A673 (cell line): ENCODE results near the gene IGLL5. TPM values are rescaled to one million over a fixed set of nuclear protein-coding genes. Genes with fewer than 3 reads are reported as not detected.
A peak's percentile ranks its signal among the peaks of the same experiment; 100 is the strongest.

Source experiments
- BruUV-seq: library from RNA; stranded (reverse); fragments of 400-500 nt; replicated peaks from 2 replicates; lab custom pipeline; 2021; lab: Mats Ljungman, UMichigan
- CTCF ChIA-PET: fragments of 300-600 bp; sonication (Branson Sonifier 250); formaldehyde crosslinking; loops from one replicate; lab custom pipeline; 2022; ENCODE audit warnings: antibody characterized with exemption; lab: Charles Lee
- POLR2A ChIA-PET: fragments of 300-600 bp; sonication (Branson Sonifier 250); formaldehyde crosslinking; loops from one replicate; lab custom pipeline; 2022; ENCODE audit warnings: antibody characterized with exemption; ENCODE audit not compliant: low non-redundant PET; lab: Charles Lee
- DNase-seq: peaks from one replicate; pipeline ENCODE4 v3.0.0-alpha.2; 2015; ENCODE audit warnings: low spot score
- H3K27ac ChIP-seq: fragments of 200-600 bp; sonication (generic); 2 replicates; pipeline ENCODE4 v1.5.1; 2016; ENCODE audit warnings: mixed run types, low read depth, mild to moderate bottlenecking, mixed read lengths, antibody characterized with exemption, low read length; ENCODE audit not compliant: poor library complexity, severe bottlenecking
- H3K27me3 ChIP-seq: fragments of 200-600 bp; sonication (generic); replicated peaks from 2 replicates; pipeline ENCODE4 v1.6.1; 2017; ENCODE audit warnings: mixed run types, low read depth, mild to moderate bottlenecking, mixed read lengths, antibody characterized with exemption, low read length; ENCODE audit not compliant: insufficient read depth, poor library complexity
- H3K36me3 ChIP-seq: fragments of 200-600 bp; sonication (generic); 2 replicates; pipeline ENCODE4 v1.6.1; 2016; ENCODE audit warnings: mixed run types, mild to moderate bottlenecking, mixed read lengths, antibody characterized with exemption, low read length; ENCODE audit not compliant: insufficient read depth, poor library complexity, severe bottlenecking
- H3K4me1 ChIP-seq: fragments of 200-600 bp; sonication (generic); 2 replicates; pipeline ENCODE4 v1.6.1; 2017; ENCODE audit warnings: mixed run types, mild to moderate bottlenecking, mixed read lengths, antibody characterized with exemption, low read length; ENCODE audit not compliant: insufficient read depth, poor library complexity, severe bottlenecking
- H3K4me3 ChIP-seq: fragments of 200-600 bp; sonication (generic); 2 replicates; pipeline ENCODE4 v1.5.1; 2016; ENCODE audit warnings: low read depth, mixed run types, mild to moderate bottlenecking, mixed read lengths, low read length; ENCODE audit not compliant: poor library complexity, severe bottlenecking
- H3K9me3 ChIP-seq: fragments of 200-600 bp; sonication (generic); 2 replicates; pipeline ENCODE4 v1.6.1; 2016; ENCODE audit warnings: mixed run types, low read depth, mild to moderate bottlenecking, mixed read lengths, antibody characterized with exemption, low read length; ENCODE audit not compliant: poor library complexity, severe bottlenecking
- CTCF ChIP-seq: fragments of 300-800, 200-600 bp; sonication (generic); conservative IDR thresholded peaks from 2 replicates; pipeline ENCODE4 v1.5.1; 2017; ENCODE audit warnings: low read depth, mild to moderate bottlenecking, antibody characterized with exemption, low read length, moderate library complexity, mixed read lengths
- EZH2 ChIP-seq: fragments of 200-600 bp; sonication (generic); IDR thresholded peaks from 2 replicates; pipeline ENCODE4 v1.6.1; 2017; ENCODE audit warnings: borderline replicate concordance, low read depth, mild to moderate bottlenecking, mixed read lengths, antibody characterized with exemption, low read length; ENCODE audit not compliant: poor library complexity, severe bottlenecking
- intact Hi-C: fragments of 100-400 bp; cut with micrococcal nuclease; formaldehyde crosslinking; loops from one replicate; pipeline ENCODE4 v1.10.0; 2022; ENCODE audit not compliant: unreplicated experiment
- total RNA-seq: library from RNA; stranded (reverse); gene quantifications from 2 replicates; pipeline ENCODE4 v1.2.3, GENCODE V29; 2021

The IGLL5 gene
- total RNA-seq, 1 experiment from 2014 or later: not detected

GRCh38 chr22:22942511-22943329 lies 55.1 kb downstream of the IGLL5 start:
- Histone ChIP-seq H3K27ac (no peak overlapping the region), H3K4me1 (no peaks in the 10 kb centered on the region), H3K27me3 (no peaks in the 10 kb centered on the region), H3K4me3 (no peak overlapping the region), H3K36me3 (no peaks in the 10 kb centered on the region), H3K9me3 (no peaks in the 10 kb centered on the region)
- ChIA-PET POLR2A (no interaction called here), CTCF (interaction anchor here (0.6 to 1.4 kb wide), 4 partner anchors 10 to 494 kb away, joined by 3 to 5 read pairs (median 3); no protein-coding TSS in a partner anchor)
- TF ChIP-seq CTCF: peak; percentile 98
- TF ChIP-seq EZH2: no peak
- intact Hi-C loops: no loop called here
- peak; percentile 79 for DNase-seq
- BruUV-seq: no TSS peak

GRCh38 chr22:22943521-22944267 lies 56.1 kb downstream of the IGLL5 start:
- Histone ChIP-seq H3K4me3 (no peak overlapping the region), H3K27ac (no peak overlapping the region), H3K9me3 (no peaks in the 10 kb centered on the region), H3K27me3 (no peaks in the 10 kb centered on the region), H3K36me3 (no peaks in the 10 kb centered on the region), H3K4me1 (no peaks in the 10 kb centered on the region)
- ChIA-PET POLR2A (no interaction called here), CTCF (interaction anchor here (1.4 kb wide), 1 partner anchor 88 kb away, joined by 5 read pairs; no protein-coding TSS in a partner anchor)
- no TSS peak for BruUV-seq
- no peak for DNase-seq
- TF ChIP-seq EZH2 (no peak), CTCF (no peak)
- intact Hi-C loops: no loop called here

- H3K4me3 ChIP-seq: no peak overlapping the region
- no peaks in the 10 kb centered on the region for H3K36me3 ChIP-seq
- no peak overlapping the region for H3K27ac ChIP-seq
- no TSS peak for BruUV-seq
- TF ChIP-seq EZH2 (no peak), CTCF (no peak)
- H3K9me3 ChIP-seq: no peaks in the 10 kb centered on the region
- CTCF ChIA-PET: no interaction called here
- intact Hi-C loops: no loop called here
- no peaks in the 10 kb centered on the region for H3K4me1 ChIP-seq
- POLR2A ChIA-PET: no interaction called here
- no peak for DNase-seq
- H3K27me3 ChIP-seq: no peaks in the 10 kb centered on the region
These were observed 56.8 kb downstream of the IGLL5 start for GRCh38 chr22:22944268-22944985.
